ENCODE measurements around the gene MRPL36. TPM values are rescaled to one million over a fixed set of nuclear protein-coding genes. Genes with fewer than 3 reads are reported as not detected.
A peak's percentile ranks its signal among the peaks of the same experiment; 100 is the strongest.

MRPL36 gene
- total RNA-seq, 1 experiment from 2014 or later: 145 TPM

DNA sequence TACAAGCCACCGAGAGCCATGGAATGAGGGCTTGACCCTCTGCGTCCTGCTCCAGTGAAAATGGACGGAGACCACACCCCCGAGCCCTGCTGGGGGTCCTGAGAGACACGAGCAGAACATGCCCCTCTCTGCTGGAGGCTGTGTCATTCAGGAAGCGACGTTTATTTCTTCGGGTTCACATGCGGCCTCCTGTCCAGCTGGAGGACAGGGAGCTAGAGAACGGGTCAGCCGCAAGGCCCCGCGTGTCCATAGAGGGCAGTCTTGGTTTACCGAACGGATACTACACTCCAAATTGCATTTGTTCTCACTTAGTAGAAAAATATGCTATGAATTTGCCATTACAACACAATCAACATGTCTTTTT is 36.1 kb downstream of the MRPL36 start:
- intact Hi-C loops (cut with micrococcal nuclease; ENCODE audit: unreplicated experiment): loop anchor here (1.0 to 5.0 kb wide), 3 partner anchors 253 to 388 kb away; no protein-coding TSS in a partner anchor
- Histone ChIP-seq H3K9me3 (ENCODE audit: insufficient read depth, low read depth) (no peaks in the 10 kb centered on the region), H3K9me2 (ENCODE audit: insufficient read depth) (no peaks in the 10 kb centered on the region), H3K4me2 (no peak overlapping the region), H3K79me2 (ENCODE audit: low read depth) (no peaks in the 10 kb centered on the region), H3K36me3 (ENCODE audit: low read depth) (no peaks in the 10 kb centered on the region), H3K27ac (no peak overlapping the region), H3K27me3 (ENCODE audit: insufficient read depth, low read depth) (peaks cover 98% of the 10 kb centered on the region), H3F3A (ENCODE audit: insufficient read depth, low read depth) (no peaks in the 10 kb centered on the region), H4K20me1 (ENCODE audit: insufficient read depth) (no peaks in the 10 kb centered on the region), H3K4me1 (replicated peaks; ENCODE audit: insufficient read depth) (no peaks in the 10 kb centered on the region), H3K4me3 (no peak overlapping the region), H2AFZ (no peak overlapping the region)
- no peak for TF ChIP-seq EZH2 (IDR thresholded peaks at IDR 0.05; ENCODE audit: low read depth)
- TF ChIP-seq, protein P1, sequence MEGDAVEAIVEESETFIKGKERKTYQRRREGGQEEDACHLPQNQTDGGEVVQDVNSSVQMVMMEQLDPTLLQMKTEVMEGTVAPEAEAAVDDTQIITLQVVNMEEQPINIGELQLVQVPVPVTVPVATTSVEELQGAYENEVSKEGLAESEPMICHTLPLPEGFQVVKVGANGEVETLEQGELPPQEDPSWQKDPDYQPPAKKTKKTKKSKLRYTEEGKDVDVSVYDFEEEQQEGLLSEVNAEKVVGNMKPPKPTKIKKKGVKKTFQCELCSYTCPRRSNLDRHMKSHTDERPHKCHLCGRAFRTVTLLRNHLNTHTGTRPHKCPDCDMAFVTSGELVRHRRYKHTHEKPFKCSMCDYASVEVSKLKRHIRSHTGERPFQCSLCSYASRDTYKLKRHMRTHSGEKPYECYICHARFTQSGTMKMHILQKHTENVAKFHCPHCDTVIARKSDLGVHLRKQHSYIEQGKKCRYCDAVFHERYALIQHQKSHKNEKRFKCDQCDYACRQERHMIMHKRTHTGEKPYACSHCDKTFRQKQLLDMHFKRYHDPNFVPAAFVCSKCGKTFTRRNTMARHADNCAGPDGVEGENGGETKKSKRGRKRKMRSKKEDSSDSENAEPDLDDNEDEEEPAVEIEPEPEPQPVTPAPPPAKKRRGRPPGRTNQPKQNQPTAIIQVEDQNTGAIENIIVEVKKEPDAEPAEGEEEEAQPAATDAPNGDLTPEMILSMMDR (conservative IDR thresholded peaks at IDR 0.05): peak; percentile 90
- ChIA-PET CTCF (interaction anchor here (0.6 to 1.5 kb wide), 3 partner anchors 14 to 1123 kb away, joined by 3 to 7 read pairs (median 4); no protein-coding TSS in a partner anchor), POLR2A (ENCODE audit: unreplicated experiment) (no interaction called here)
- BruUV-seq (replicated peaks): no TSS peak
- DNase-seq: peak; percentile 57 to 75

DNA sequence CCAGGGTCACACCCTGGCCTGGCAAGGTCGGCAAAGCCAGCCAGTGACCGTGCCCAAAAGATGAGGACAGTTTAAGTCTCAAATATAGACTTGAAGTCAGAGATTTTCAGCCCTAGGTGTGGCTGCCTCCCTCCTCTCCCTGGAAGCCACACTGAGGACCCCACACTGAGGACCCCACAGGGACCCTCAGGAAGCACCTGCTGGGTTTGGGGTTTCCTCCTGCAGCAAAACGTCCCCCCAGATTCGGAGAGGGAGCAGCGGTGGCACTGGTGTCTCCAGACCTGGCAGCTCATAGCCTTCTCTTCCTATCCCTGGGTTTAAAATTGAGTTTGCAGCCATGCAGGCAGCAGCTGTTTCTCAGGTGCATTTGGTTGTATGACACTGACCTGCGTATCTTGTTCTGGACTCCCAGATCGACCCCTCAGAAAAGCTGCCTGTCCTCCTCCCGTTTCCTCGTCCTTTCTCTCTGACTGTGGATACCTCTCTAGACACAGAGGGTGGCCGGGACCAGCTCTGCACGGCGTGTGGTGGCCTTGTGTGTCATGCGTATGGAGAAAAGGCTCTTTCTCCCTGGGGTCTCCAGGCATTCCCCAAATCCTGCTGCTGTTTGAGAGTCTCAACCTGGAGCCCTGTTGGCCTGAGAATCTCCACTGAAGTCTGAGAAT is 36.6 kb downstream of the MRPL36 start:
- intact Hi-C loops (cut with micrococcal nuclease; ENCODE audit: unreplicated experiment): loop anchor here (1.0 to 5.0 kb wide), 3 partner anchors 254 to 388 kb away; no protein-coding TSS in a partner anchor
- Histone ChIP-seq H2AFZ (no peak overlapping the region), H3K27me3 (ENCODE audit: insufficient read depth, low read depth) (peaks cover 98% of the 10 kb centered on the region), H3K79me2 (ENCODE audit: low read depth) (no peaks in the 10 kb centered on the region), H3K9me3 (ENCODE audit: insufficient read depth, low read depth) (no peaks in the 10 kb centered on the region), H3K27ac (no peak overlapping the region), H3K9me2 (ENCODE audit: insufficient read depth) (no peaks in the 10 kb centered on the region), H4K20me1 (ENCODE audit: insufficient read depth) (no peaks in the 10 kb centered on the region), H3K36me3 (ENCODE audit: low read depth) (no peaks in the 10 kb centered on the region), H3K4me3 (no peak overlapping the region), H3F3A (ENCODE audit: insufficient read depth, low read depth) (no peaks in the 10 kb centered on the region), H3K4me1 (replicated peaks; ENCODE audit: insufficient read depth) (no peaks in the 10 kb centered on the region), H3K4me2 (no peak overlapping the region)
- no peak for DNase-seq
- ChIA-PET POLR2A (ENCODE audit: unreplicated experiment) (interaction anchor here (0.5 kb wide), 1 partner anchor 13 kb away, joined by 4 read pairs; no protein-coding TSS in a partner anchor), CTCF (interaction anchor here (0.9 to 1.5 kb wide), 2 partner anchors 14 to 276 kb away, joined by 3 to 4 read pairs; no protein-coding TSS in a partner anchor)
- BruUV-seq (replicated peaks): no TSS peak
- peak; percentile 70; the same call in 1 of the 2 replicates for TF ChIP-seq EZH2 (IDR thresholded peaks at IDR 0.05; ENCODE audit: low read depth)
- TF ChIP-seq, protein P1 (conservative IDR thresholded peaks at IDR 0.05): no peak

DNA sequence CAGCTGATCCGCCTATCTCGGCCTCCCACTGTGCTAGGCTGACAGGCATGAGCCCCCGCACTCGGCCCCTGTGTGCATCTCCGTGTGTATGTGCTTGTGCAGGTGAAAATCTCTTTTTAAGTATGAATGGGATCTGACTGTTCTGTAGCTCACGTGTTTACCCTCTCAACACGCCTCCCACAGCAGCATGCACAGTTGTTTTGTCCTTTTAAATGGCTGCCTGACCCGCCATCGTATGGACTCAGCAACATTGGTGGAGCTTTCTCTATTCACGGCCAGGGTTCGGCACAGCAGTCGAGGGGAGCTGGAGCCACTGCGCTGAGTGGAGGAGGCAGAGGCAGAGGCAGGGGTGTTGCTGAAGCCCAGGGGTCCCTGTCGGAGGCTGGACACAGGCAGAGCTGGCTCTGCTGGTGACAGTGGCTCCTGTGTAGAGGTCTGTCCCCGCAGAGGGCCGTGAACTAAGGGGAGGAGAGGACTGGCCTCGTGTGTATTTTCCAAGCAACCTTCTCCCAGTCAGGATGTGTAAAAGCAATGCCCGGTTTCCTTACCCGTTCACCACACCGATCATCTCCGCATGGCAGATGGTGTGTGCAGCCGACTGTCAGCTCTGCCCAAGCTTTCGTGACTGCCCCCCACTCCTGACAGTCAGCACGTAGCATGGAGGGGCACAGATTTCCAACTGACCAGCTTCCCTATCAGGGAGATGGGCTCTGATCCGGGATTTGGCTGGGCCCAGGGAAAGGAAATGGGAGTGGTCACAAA is 37.3 kb downstream of the MRPL36 start:
- no peaks in the 10 kb centered on the region for H3K36me3 ChIP-seq (ENCODE audit: low read depth)
- no peaks in the 10 kb centered on the region for H3K4me1 ChIP-seq (replicated peaks; ENCODE audit: insufficient read depth)
- no peak overlapping the region for H3K4me3 ChIP-seq
- intact Hi-C loops (cut with micrococcal nuclease; ENCODE audit: unreplicated experiment): loop anchor here (2.0 to 5.0 kb wide), 2 partner anchors 254 to 275 kb away; no protein-coding TSS in a partner anchor
- H3K27ac ChIP-seq: no peak overlapping the region
- no peaks in the 10 kb centered on the region for H3F3A ChIP-seq (ENCODE audit: insufficient read depth, low read depth)
- no peaks in the 10 kb centered on the region for H3K9me2 ChIP-seq (ENCODE audit: insufficient read depth)
- BruUV-seq (replicated peaks): no TSS peak
- POLR2A ChIA-PET (ENCODE audit: unreplicated experiment): interaction anchor here (0.5 kb wide), 1 partner anchor 14 kb away, joined by 4 read pairs; no protein-coding TSS in a partner anchor
- H2AFZ ChIP-seq: no peak overlapping the region
- H3K27me3 ChIP-seq (ENCODE audit: insufficient read depth, low read depth): peaks cover 98% of the 10 kb centered on the region
- no peaks in the 10 kb centered on the region for H4K20me1 ChIP-seq (ENCODE audit: insufficient read depth)
- no peaks in the 10 kb centered on the region for H3K9me3 ChIP-seq (ENCODE audit: insufficient read depth, low read depth)
- CTCF ChIA-PET: no interaction called here
- H3K79me2 ChIP-seq (ENCODE audit: low read depth): no peaks in the 10 kb centered on the region
- DNase-seq: no peak
- no peak for TF ChIP-seq EZH2 (IDR thresholded peaks at IDR 0.05; ENCODE audit: low read depth)
- TF ChIP-seq, protein P1 (conservative IDR thresholded peaks at IDR 0.05): no peak
- no peak overlapping the region for H3K4me2 ChIP-seq
